ENCODE data around the gene TAS2R16. TPM values are rescaled to one million over a fixed set of nuclear protein-coding genes. Genes with fewer than 3 reads are reported as not detected.

TAS2R16 gene
- total RNA-seq, 1 donor from 2014 or later, result not detected

GRCh38 chr7:122989577-122989976 is 5.9 kb downstream of the TAS2R16 start:
- H3K9me3 Mint-ChIP-seq, result no peaks in the 10 kb centered on the region
- no peaks in the 10 kb centered on the region for H3K4me1 Mint-ChIP-seq (ENCODE audit: unreplicated experiment)
- no peak overlapping the region for H3K27ac Mint-ChIP-seq
- H3K36me3 Mint-ChIP-seq, result no peaks in the 10 kb centered on the region
- no peaks in the 10 kb centered on the region for H3K27me3 Mint-ChIP-seq
- TF ChIP-seq CTCF (conservative IDR thresholded peaks at IDR 0.05), result no peak
- no peak overlapping the region for H3K4me3 Mint-ChIP-seq
- no peak for DNase-seq (ENCODE audit: extremely low spot score, unreplicated experiment)

- Mint-ChIP-seq H3K9me3 (no peaks in the 10 kb centered on the region), H3K27ac (no peak overlapping the region), H3K4me3 (no peak overlapping the region), H3K36me3 (no peaks in the 10 kb centered on the region), H3K27me3 (no peaks in the 10 kb centered on the region), H3K4me1 (ENCODE audit: unreplicated experiment) (no peaks in the 10 kb centered on the region)
- TF ChIP-seq CTCF (conservative IDR thresholded peaks at IDR 0.05), result no peak
- no peak for DNase-seq (ENCODE audit: extremely low spot score, unreplicated experiment)
These were observed 6.5 kb downstream of the TAS2R16 start for GRCh38 chr7:122989041-122989440.

- H3K9me3 Mint-ChIP-seq, result no peaks in the 10 kb centered on the region
- no peak for DNase-seq (ENCODE audit: extremely low spot score, unreplicated experiment)
These were observed 7.2 kb downstream of the TAS2R16 start for GRCh38 chr7:122988333-122988732.

GRCh38 chr7:122987463-122987862 is 8.0 kb downstream of the TAS2R16 start:
- no peak overlapping the region for H3K27ac Mint-ChIP-seq
- no peak for TF ChIP-seq CTCF (conservative IDR thresholded peaks at IDR 0.05)
- H3K4me1 Mint-ChIP-seq (ENCODE audit: unreplicated experiment), result no peaks in the 10 kb centered on the region
- H3K4me3 Mint-ChIP-seq, result no peak overlapping the region
- H3K9me3 Mint-ChIP-seq, result no peaks in the 10 kb centered on the region
- DNase-seq (ENCODE audit: extremely low spot score, unreplicated experiment), result no peak
- no peaks in the 10 kb centered on the region for H3K36me3 Mint-ChIP-seq
- H3K27me3 Mint-ChIP-seq, result no peaks in the 10 kb centered on the region

More at GRCh38 chr7:122988333-122988732, 7.2 kb downstream of the TAS2R16 start:
- H3K4me1 Mint-ChIP-seq (ENCODE audit: unreplicated experiment), result no peaks in the 10 kb centered on the region
- H3K4me3 Mint-ChIP-seq, result no peak overlapping the region
- no peaks in the 10 kb centered on the region for H3K36me3 Mint-ChIP-seq
- no peaks in the 10 kb centered on the region for H3K27me3 Mint-ChIP-seq
- no peak overlapping the region for H3K27ac Mint-ChIP-seq
- no peak for TF ChIP-seq CTCF (conservative IDR thresholded peaks at IDR 0.05)

GRCh38 chr7:122984021-122984420 is 11.5 kb downstream of the TAS2R16 start:
- no peak for DNase-seq (ENCODE audit: extremely low spot score, unreplicated experiment)
- Mint-ChIP-seq H3K27me3 (no peaks in the 10 kb centered on the region), H3K27ac (no peak overlapping the region), H3K4me1 (ENCODE audit: unreplicated experiment) (no peaks in the 10 kb centered on the region), H3K9me3 (no peaks in the 10 kb centered on the region), H3K4me3 (no peak overlapping the region), H3K36me3 (no peaks in the 10 kb centered on the region)
- TF ChIP-seq CTCF (conservative IDR thresholded peaks at IDR 0.05), result no peak

GRCh38 chr7:122983261-122983660 is 12.2 kb downstream of the TAS2R16 start:
- Mint-ChIP-seq H3K36me3 (no peaks in the 10 kb centered on the region), H3K27me3 (no peaks in the 10 kb centered on the region), H3K4me1 (ENCODE audit: unreplicated experiment) (no peaks in the 10 kb centered on the region), H3K9me3 (no peaks in the 10 kb centered on the region), H3K4me3 (no peak overlapping the region), H3K27ac (no peak overlapping the region)
- DNase-seq (ENCODE audit: extremely low spot score, unreplicated experiment), result no peak
- no peak for TF ChIP-seq CTCF (conservative IDR thresholded peaks at IDR 0.05)

Measured in type B pancreatic cell (in vitro differentiated cells).